ENCODE measurements around the gene DUSP22. TPM values are rescaled to one million over a fixed set of nuclear protein-coding genes. Genes with fewer than 3 reads are reported as not detected.
A peak's percentile ranks its signal among the peaks of the same experiment; 100 is the strongest.

The DUSP22 gene
- total RNA-seq, 1 experiment from 2014 or later: 34.8 TPM

- ChIA-PET POLR2A (no interaction called here), CTCF (no interaction called here)
- in situ Hi-C loops (cut with HindIII; ENCODE audit: low pct_unique_long_range_greater_than_20kb, low sequenced_read_pairs) (no loop called here), intact Hi-C loops (cut with micrococcal nuclease; ENCODE audit: unreplicated experiment) (no loop called here)
- H3K4me3 ChIP-seq (ENCODE audit: low read depth in 2 of 2, low read length in 2 of 2): no peak overlapping the region
- no peaks in the 10 kb centered on the region for H3K9me3 ChIP-seq (ENCODE audit: control insufficient read depth, insufficient read depth, low read depth, low read length)
- TF ChIP-seq SIN3A (IDR thresholded peaks at IDR 0.05; ENCODE audit: borderline replicate concordance, insufficient read depth, low read depth, low read length) (no peak), POLR2AphosphoS5 (IDR thresholded peaks at IDR 0.05; ENCODE audit: low read depth, low read length) (no peak), REST (IDR thresholded peaks at IDR 0.05; ENCODE audit: insufficient read depth in 1 of 2, low read depth in 2 of 2, low read length in 1 of 2) (no peak), TCF7L2 (IDR thresholded peaks at IDR 0.05; ENCODE audit: low read depth, low read length) (no peak), CTCF (IDR thresholded peaks at IDR 0.05) (no peak)
- TSS peak; percentile 29 for BruUV-seq (replicated peaks)
- no peaks in the 10 kb centered on the region for H3K4me1 ChIP-seq (ENCODE audit: control insufficient read depth, insufficient read depth, low read length)
- ATAC-seq (no peak), DNase-seq (ENCODE audit: low read depth, low spot score) (no peak)
- H3K27ac ChIP-seq (ENCODE audit: low read length): no peak overlapping the region
- H3K36me3 ChIP-seq (ENCODE audit: control insufficient read depth, insufficient read depth, low read length): peaks cover 4% of the 10 kb centered on the region; the same call in 1 of the 2 replicates
- no peaks in the 10 kb centered on the region for H3K27me3 ChIP-seq (ENCODE audit: control insufficient read depth, insufficient read depth, low read length)
Measured at GRCh38 chr6:350371-350770, 58.1 kb downstream of the DUSP22 start.

- H3K27ac ChIP-seq (ENCODE audit: low read length): no peak overlapping the region
- no peaks in the 10 kb centered on the region for H3K27me3 ChIP-seq (ENCODE audit: control insufficient read depth, insufficient read depth, low read length)
- H3K9me3 ChIP-seq (ENCODE audit: control insufficient read depth, insufficient read depth, low read depth, low read length): no peaks in the 10 kb centered on the region
- no TSS peak for BruUV-seq (replicated peaks)
- TF ChIP-seq SIN3A (IDR thresholded peaks at IDR 0.05; ENCODE audit: borderline replicate concordance, insufficient read depth, low read depth, low read length) (no peak), REST (IDR thresholded peaks at IDR 0.05; ENCODE audit: insufficient read depth in 1 of 2, low read depth in 2 of 2, low read length in 1 of 2) (no peak), POLR2AphosphoS5 (IDR thresholded peaks at IDR 0.05; ENCODE audit: low read depth, low read length) (no peak), TCF7L2 (IDR thresholded peaks at IDR 0.05; ENCODE audit: low read depth, low read length) (no peak), CTCF (IDR thresholded peaks at IDR 0.05) (no peak)
- intact Hi-C loops (cut with micrococcal nuclease; ENCODE audit: unreplicated experiment): no loop called here
- ATAC-seq (no peak), DNase-seq (ENCODE audit: low read depth, low spot score) (no peak)
- in situ Hi-C loops (cut with HindIII; ENCODE audit: low pct_unique_long_range_greater_than_20kb, low sequenced_read_pairs): no loop called here
- peaks cover 4% of the 10 kb centered on the region; the same call in 1 of the 2 replicates for H3K36me3 ChIP-seq (ENCODE audit: control insufficient read depth, insufficient read depth, low read length)
- CTCF ChIA-PET: no interaction called here
- H3K4me3 ChIP-seq (ENCODE audit: low read depth in 2 of 2, low read length in 2 of 2): no peak overlapping the region
- H3K4me1 ChIP-seq (ENCODE audit: control insufficient read depth, insufficient read depth, low read length): no peaks in the 10 kb centered on the region
- POLR2A ChIA-PET: no interaction called here
Measured at GRCh38 chr6:351011-351866, 59.0 kb downstream of the DUSP22 start.
